Activated naive CD8-positive, alpha-beta T cell (primary cell): Measurements from ENCODE around the gene DNTTIP2.
"Not testable (repeated sequence)": the region's sequence is repeated elsewhere in the genome, so short reads cannot be mapped to it uniquely, and the experiment has no call there.

Source experiments
- H3K27ac Mint-ChIP-seq: one replicate; pipeline ENCODE4 v1.8.0; 2021; ENCODE audit warnings: mixed read lengths
- H3K27me3 Mint-ChIP-seq: one replicate; pipeline ENCODE4 v1.8.0; 2021; ENCODE audit warnings: mixed read lengths
- H3K36me3 Mint-ChIP-seq: one replicate; pipeline ENCODE4 v1.8.0; 2021; ENCODE audit warnings: mixed read lengths
- H3K4me1 Mint-ChIP-seq: one replicate; pipeline ENCODE4 v1.8.0; 2021; ENCODE audit warnings: low read depth, mixed read lengths
- H3K4me3 Mint-ChIP-seq: one replicate; pipeline ENCODE4 v1.8.0; 2021; ENCODE audit warnings: mild to moderate bottlenecking, mixed read lengths
- H3K9me3 Mint-ChIP-seq: one replicate; pipeline ENCODE4 v1.8.0; 2021; ENCODE audit warnings: low read depth, mixed read lengths

The DNTTIP2 gene, protein sequence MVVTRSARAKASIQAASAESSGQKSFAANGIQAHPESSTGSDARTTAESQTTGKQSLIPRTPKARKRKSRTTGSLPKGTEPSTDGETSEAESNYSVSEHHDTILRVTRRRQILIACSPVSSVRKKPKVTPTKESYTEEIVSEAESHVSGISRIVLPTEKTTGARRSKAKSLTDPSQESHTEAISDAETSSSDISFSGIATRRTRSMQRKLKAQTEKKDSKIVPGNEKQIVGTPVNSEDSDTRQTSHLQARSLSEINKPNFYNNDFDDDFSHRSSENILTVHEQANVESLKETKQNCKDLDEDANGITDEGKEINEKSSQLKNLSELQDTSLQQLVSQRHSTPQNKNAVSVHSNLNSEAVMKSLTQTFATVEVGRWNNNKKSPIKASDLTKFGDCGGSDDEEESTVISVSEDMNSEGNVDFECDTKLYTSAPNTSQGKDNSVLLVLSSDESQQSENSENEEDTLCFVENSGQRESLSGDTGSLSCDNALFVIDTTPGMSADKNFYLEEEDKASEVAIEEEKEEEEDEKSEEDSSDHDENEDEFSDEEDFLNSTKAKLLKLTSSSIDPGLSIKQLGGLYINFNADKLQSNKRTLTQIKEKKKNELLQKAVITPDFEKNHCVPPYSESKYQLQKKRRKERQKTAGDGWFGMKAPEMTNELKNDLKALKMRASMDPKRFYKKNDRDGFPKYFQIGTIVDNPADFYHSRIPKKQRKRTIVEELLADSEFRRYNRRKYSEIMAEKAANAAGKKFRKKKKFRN

DNA sequence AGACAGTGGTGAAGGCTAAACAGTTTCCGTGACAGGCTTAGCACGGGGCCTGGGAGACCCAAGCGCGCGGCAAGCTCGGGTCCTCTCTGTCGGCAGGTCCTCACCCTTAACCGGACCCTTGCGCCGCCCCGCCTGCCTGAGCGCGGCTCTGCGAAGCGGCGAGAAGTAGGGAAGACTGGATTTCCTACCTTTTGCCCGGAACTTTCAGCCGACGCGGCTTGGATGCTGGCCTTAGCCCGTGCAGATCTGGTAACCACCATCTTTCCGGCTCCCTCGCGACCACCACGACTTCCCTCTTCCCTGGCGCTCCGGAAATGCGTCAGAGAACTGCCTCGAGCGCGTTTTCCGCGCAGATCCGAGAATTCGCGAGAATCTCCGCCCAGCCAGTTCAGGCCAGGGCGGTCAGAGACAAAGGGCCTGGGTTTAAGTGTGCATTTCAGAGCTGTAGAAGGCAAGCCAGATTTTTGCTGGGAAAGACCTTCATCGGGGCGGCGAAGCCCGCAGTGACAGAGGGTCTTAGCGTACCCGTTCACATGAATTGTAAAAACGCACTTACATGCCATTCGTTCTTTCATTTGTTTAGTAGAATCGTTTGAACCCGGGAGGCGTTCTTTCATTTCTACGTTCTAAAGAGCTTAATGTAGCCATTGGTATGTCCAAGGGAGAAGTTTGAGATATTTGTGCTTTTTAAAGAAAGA is at the start of gene DNTTIP2:
TSS of gene DNTTIP2 (minus strand) at position 318 of the 698 bp plus-strand sequence. CDS start at position 260, 58 bp downstream.
- peaks cover 10% of the 10 kb centered on the region for H3K36me3 Mint-ChIP-seq
- peaks cover 47% of the 10 kb centered on the region for H3K4me1 Mint-ChIP-seq

DNA sequence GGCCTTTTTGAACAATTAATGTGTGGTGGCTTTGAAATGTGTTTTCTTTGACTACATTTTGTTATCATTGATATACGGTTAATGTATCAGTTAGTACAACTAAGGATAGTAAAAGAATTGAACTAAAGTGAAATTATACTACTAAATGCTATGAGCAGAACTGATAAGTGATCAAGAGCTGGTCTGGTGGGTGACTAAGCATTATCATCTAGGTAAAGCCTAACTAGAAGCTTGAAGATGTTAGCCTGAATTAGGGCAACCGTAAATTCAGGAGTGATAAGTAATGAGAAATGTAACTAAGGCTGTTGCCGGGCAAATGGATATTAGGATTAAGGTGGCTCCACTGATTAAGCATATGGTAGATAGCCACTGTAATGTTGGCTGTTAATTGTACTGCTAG is 46.2 kb upstream of the DNTTIP2 start:
- Mint-ChIP-seq H3K4me3 (no peak overlapping the region), H3K4me1 (no peaks in the 10 kb centered on the region), H3K27me3 (peaks cover 10% of the 10 kb centered on the region), H3K27ac (no peak overlapping the region), H3K36me3 (peaks cover 15% of the 10 kb centered on the region), H3K9me3 (peaks cover 29% of the 10 kb centered on the region)

More for the DNA sequence above, at the start of gene DNTTIP2:
- H3K9me3 Mint-ChIP-seq: no peaks in the 10 kb centered on the region
- no peaks in the 10 kb centered on the region for H3K27me3 Mint-ChIP-seq
- H3K27ac Mint-ChIP-seq: peak within 1 kb of the TSS; percentile 99
- peak within 1 kb of the TSS; percentile 97 for H3K4me3 Mint-ChIP-seq

DNA sequence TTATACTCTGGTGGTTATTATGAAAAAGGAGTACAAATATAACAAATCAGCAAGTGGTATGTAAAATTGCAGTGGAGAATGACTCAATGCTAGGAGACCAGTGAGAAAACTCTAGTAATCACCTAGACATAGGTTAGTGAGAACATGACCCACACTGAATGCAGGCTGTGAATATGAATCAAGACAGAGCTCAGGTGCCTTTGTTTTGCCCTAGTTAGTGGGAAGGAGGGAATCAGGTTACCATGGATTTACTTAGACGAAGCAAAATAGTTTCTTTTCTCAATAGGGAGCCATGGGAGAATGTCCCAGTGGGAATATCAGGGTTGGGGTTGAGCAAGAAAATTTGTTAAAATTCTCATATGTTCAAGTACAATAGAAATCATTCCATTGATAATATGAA is 40.8 kb upstream of the DNTTIP2 start:
- Mint-ChIP-seq H3K4me1 (no peaks in the 10 kb centered on the region), H3K9me3 (no peaks in the 10 kb centered on the region), H3K4me3 (no peak overlapping the region), H3K27ac (no peak overlapping the region), H3K36me3 (no peaks in the 10 kb centered on the region), H3K27me3 (peaks cover under 1% of the 10 kb centered on the region)

DNA sequence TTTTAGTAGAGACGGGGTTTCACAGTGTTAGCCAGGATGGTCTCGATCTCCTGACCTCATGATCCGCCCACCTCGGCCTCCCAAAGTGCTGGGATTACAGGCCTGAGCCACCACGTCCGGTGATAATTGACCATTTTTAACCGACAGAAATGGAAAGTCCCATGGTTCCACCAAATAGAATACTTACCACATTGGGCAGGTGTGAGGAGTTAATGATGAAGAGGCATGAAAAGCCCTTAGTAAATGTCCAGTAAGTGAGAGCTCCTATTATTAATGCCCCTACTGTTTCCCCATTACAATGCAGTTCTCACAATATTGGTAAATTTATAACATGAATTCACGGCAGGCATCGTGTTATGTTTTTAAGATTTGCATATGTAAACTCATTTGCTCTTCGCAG is 38.3 kb upstream of the DNTTIP2 start:
- H3K27ac Mint-ChIP-seq: no peak overlapping the region
- H3K36me3 Mint-ChIP-seq: peaks cover 2% of the 10 kb centered on the region
- H3K9me3 Mint-ChIP-seq: no peaks in the 10 kb centered on the region
- no peak overlapping the region for H3K4me3 Mint-ChIP-seq
- H3K4me1 Mint-ChIP-seq: no peaks in the 10 kb centered on the region
- H3K27me3 Mint-ChIP-seq: no peaks in the 10 kb centered on the region

DNA sequence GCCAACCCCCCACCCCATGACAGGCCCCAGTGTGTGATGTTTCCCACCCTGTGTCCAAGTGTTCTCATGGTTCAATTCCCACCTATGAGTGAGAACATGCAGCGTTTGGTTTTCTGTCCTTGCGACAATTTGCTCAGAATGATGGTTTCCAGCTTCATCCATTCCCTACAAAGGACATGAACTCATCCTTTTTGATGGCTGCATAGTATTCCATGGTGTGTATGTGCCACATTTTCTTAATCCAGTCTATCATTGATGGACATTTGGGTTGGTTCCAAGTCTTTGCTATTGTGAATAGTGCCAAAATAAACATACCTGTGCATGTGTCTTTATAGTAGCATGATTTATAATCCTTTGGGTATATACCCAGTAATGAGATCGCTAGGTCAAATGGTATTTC is 31.9 kb upstream of the DNTTIP2 start:
- not testable (repeated sequence) for H3K36me3 Mint-ChIP-seq, H3K27ac Mint-ChIP-seq, H3K9me3 Mint-ChIP-seq, H3K27me3 Mint-ChIP-seq
- peaks cover 29% of the 10 kb centered on the region for H3K4me1 Mint-ChIP-seq
- peak overlapping the region; percentile 13 for H3K4me3 Mint-ChIP-seq

DNA sequence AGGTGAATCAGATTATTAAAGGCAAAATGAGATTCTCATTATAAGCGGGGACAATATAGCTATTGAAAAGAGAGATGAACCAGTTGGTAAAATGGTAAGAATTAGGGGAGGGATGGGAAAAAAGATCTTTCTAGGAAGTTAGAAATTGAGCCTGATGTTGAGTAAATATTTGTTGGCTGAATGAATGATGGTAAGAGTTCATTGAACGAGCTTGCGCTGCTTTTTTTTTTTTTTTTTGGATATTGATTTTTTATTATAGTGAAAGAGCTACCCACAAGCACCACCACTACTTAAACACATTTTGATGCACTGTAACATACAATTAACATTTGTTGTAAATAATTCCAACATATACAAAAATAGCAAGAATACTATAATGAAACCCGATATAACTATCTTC is 31.3 kb upstream of the DNTTIP2 start:
- no peaks in the 10 kb centered on the region for H3K27me3 Mint-ChIP-seq
- no peaks in the 10 kb centered on the region for H3K9me3 Mint-ChIP-seq
- peaks cover 2% of the 10 kb centered on the region for H3K36me3 Mint-ChIP-seq
- peak overlapping the region; percentile 86 for H3K27ac Mint-ChIP-seq
- H3K4me1 Mint-ChIP-seq: peaks cover 31% of the 10 kb centered on the region
- H3K4me3 Mint-ChIP-seq: peak overlapping the region; percentile 89

DNA sequence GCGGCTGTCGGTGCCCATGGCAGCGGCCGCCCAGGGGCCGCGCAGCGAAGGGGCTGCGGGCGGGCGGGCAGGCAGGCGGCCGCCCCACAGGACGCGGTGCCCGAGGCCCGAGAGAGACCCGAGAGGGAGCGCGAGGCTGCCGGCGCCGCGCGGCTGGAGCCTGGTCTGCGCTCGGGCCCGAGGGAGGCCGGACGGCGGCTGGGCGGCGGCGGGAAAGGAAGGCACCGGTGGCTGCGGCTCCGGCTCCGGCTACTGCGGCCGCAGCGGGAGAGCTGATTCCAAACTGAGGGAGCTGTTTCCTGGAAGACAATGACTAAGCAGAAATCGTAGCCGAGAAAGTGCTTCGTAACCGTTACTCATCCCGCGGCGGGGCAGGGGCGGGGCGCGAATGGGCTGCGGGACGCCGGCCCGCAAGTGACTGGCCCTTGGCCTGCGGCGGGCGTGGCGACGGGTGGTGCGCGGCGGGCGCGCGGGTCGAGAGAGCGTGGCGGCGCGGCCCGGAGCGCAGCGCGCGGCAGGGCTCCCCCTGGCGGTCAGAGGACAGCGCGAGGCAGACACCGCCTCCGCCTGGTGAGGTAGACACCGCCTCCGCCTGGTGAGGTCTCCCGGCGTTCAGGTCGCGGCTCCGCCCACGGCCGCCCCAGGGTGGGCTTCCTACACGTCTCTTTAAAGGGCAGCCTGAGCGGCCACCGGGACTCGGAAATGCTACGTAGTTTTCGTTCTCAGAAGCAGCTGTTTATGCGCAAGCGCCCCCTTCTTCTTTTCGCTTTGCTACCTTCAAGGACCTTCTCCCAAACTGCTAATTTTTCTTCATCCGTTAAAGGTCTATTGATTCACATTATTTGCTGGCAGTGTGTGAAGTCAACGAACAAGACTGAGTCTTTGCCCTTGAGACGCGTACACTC is 30.4 kb upstream of the DNTTIP2 start, which contains the start of gene GCLM:
TSS of gene GCLM (minus strand) at position 285 of the 905 bp plus-strand sequence. CDS start at position 18, 267 bp downstream.
- peaks cover 2% of the 10 kb centered on the region for H3K36me3 Mint-ChIP-seq
- peak within 1 kb of the TSS; percentile 97 for H3K4me3 Mint-ChIP-seq
- no peaks in the 10 kb centered on the region for H3K9me3 Mint-ChIP-seq
- H3K4me1 Mint-ChIP-seq: peaks cover 35% of the 10 kb centered on the region
- no peaks in the 10 kb centered on the region for H3K27me3 Mint-ChIP-seq
- H3K27ac Mint-ChIP-seq: peak within 1 kb of the TSS; percentile 97

DNA sequence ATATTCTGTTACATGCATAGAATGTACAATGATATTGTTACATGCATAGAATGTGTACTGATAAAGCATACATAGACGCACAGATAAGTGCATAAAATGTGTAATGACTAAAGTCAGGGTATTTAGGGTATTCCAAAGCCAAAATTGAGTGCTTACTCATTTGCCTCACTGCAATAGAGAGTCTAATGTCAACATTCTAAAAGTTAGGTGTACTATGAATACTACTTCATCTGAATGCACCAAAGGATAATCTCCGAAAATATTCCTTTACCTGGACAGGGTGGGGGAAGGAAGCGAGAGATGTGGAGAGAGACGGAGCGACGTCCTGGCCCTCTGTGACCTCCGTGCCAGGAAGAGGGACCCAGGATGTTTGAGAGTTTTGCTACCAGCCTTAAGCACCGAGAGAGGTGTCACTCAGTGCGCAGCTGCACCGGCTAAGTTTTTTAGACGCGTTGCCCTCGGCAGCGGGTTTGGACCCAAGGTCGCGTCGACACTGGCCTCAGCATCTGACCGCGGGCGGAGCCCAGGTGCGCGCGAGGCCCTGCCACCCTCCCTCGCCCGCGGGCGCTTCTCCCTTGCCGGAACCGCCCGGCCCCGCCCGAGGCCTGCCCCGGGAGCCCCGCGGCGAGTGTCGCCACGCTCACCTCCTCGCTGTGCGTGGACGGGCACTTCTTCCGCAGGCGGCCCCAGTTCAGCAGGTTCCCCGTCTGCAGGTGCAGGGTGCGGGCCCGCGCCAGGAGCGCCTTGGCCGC is 29.6 kb upstream of the DNTTIP2 start:
- no peaks in the 10 kb centered on the region for H3K27me3 Mint-ChIP-seq
- H3K9me3 Mint-ChIP-seq: no peaks in the 10 kb centered on the region
- peak overlapping the region; percentile 97 for H3K4me3 Mint-ChIP-seq

DNA sequence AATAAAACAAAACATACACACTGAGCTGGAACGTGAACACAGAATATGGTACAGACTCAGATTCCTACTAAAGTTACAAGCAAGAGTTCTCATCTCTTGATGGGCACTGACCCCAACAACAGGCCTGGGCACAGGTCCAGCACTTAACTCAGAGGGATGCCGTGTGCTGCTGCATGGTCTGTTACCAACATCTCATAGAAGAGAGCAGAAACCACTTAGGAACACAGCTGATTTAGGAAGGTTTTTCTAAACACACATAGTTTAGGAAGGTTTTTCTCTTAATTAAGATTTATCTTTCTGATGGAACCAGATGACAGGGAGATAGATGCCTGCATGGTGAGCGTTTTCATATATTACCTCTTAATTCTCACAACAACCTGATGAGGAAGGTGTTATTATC is 28.7 kb upstream of the DNTTIP2 start:
- Mint-ChIP-seq H3K36me3 (no peaks in the 10 kb centered on the region), H3K27me3 (no peaks in the 10 kb centered on the region), H3K4me3 (peak overlapping the region; percentile 97), H3K4me1 (peaks cover 43% of the 10 kb centered on the region), H3K9me3 (no peaks in the 10 kb centered on the region), H3K27ac (no peak overlapping the region)

More for the DNA sequence above, 29.6 kb upstream of the DNTTIP2 start:
- Mint-ChIP-seq H3K27ac (peak overlapping the region; percentile 97), H3K4me1 (peaks cover 43% of the 10 kb centered on the region), H3K36me3 (no peaks in the 10 kb centered on the region)

DNA sequence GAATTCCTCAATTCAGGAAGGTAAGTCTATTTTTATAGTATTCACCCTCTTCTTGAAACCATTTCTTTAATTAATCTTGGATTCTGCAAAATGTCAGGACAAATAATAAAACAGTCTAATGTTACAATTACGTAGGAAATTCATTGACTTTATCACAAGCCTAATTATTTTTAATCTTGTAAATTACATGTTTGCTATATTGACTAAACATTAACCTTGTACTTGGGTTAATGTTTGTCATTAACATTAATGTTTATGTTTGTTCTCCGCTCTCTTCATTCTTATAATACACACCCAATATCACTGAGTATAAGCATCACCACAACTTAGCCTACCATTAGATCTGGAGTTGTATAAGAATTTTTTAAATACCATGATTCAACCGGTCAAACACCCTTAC is 27.5 kb upstream of the DNTTIP2 start:
- Mint-ChIP-seq H3K27ac (no peak overlapping the region), H3K4me1 (peaks cover 43% of the 10 kb centered on the region), H3K4me3 (peak overlapping the region; percentile 36), H3K9me3 (no peaks in the 10 kb centered on the region), H3K36me3 (peaks cover 2% of the 10 kb centered on the region), H3K27me3 (no peaks in the 10 kb centered on the region)

DNA sequence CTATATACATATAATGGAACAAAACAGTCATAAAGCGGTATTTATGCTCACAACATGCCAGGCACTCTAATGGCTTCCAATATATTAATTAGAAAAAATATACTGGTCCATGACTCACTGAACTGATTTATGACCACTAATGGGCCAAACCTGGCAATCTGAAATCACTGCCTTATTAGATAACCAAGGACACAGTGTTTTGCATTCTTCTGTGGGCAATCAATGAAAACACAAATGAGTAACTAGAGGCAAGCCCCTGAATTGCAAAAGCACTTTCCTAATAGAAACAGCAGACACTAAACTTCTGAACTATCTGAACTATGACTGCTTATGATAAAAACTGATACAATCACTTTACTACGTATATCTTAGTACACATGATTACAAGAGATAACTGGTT is 26.7 kb upstream of the DNTTIP2 start:
- Mint-ChIP-seq H3K9me3 (no peaks in the 10 kb centered on the region), H3K27ac (no peak overlapping the region), H3K4me3 (no peak overlapping the region)

DNA sequence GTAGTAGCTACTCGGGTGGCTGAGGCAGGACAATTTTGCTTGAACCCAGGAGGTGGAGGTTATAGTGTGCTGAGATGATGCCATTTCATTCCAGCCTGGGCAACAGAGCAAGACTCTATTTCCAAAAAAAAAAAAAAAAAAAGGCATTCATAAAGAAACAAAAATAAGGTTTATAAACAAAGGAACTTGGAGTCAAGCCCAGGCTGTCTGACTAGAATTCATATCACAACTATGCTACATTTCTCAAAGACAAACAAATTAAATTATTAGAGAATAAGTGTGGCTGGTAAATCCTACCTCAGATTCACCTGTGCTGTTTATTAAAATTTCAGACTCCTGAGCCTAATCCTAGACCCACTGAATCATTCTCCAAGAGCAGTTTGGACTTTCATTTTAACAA is 26.0 kb upstream of the DNTTIP2 start:
- Mint-ChIP-seq H3K36me3 (peaks cover 6% of the 10 kb centered on the region), H3K9me3 (no peaks in the 10 kb centered on the region), H3K4me3 (no peak overlapping the region), H3K27me3 (no peaks in the 10 kb centered on the region), H3K27ac (no peak overlapping the region), H3K4me1 (peaks cover 41% of the 10 kb centered on the region)

More for the DNA sequence above, 26.7 kb upstream of the DNTTIP2 start:
- H3K27me3 Mint-ChIP-seq: no peaks in the 10 kb centered on the region
- peaks cover 6% of the 10 kb centered on the region for H3K36me3 Mint-ChIP-seq
- peaks cover 43% of the 10 kb centered on the region for H3K4me1 Mint-ChIP-seq

DNA sequence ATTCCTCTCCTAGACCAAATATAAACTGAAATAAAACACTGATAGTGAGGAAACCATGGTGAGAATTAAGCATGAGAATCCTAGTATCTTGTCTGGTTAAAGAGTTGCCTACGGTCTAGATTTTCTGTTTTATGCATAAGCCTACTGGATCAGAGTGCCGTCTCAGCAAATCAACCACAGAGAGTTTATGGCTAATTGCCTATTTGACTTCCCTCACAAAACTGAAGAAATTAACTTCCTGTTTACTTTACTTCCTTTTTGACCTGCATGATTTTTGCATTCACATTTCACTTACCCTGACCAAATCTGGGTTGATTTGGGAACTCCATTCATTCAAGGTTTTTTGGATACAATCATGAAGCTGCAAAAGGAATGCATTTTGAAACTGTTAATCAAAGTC is 25.2 kb upstream of the DNTTIP2 start:
- Mint-ChIP-seq H3K27ac (peak overlapping the region; percentile 13), H3K36me3 (peaks cover 6% of the 10 kb centered on the region), H3K4me1 (peaks cover 38% of the 10 kb centered on the region), H3K9me3 (no peaks in the 10 kb centered on the region), H3K4me3 (no peak overlapping the region), H3K27me3 (no peaks in the 10 kb centered on the region)
